HCT116 (cell line): Measurements from ENCODE around the gene TEX48. TPM values are rescaled to one million over a fixed set of nuclear protein-coding genes. Genes with fewer than 3 reads are reported as not detected.

ENCODE experiments used
- ATAC-seq: fragments of 200-7000 bp; cut with Tn5 transposase; 2 replicates; pipeline ENCODE4 v1.9.1; 2020; ENCODE audit warnings: mild to moderate bottlenecking, moderate library complexity
- BruUV-seq: library from RNA; stranded (reverse); fragments of 400-500 nt; replicated peaks from 2 replicates; lab custom pipeline; 2021; lab: Mats Ljungman, UMichigan
- CTCF ChIA-PET: fragments of 300-600 bp; sonication (Branson Sonifier 250); formaldehyde crosslinking; loops from one replicate; lab custom pipeline; 2021; ENCODE audit warnings: antibody characterized with exemption; lab: Charles Lee
- POLR2A ChIA-PET: fragments of 300-600, 350-600 bp; sonication (Branson Sonifier 250); formaldehyde crosslinking; loops from one replicate; lab custom pipeline; 2021; ENCODE audit warnings: antibody characterized with exemption; lab: Charles Lee
- RAD21 ChIA-PET, 2 experiments: fragments of 300-600 bp; sonication (Branson Sonifier 250); formaldehyde crosslinking; loops; one replicate each; lab custom pipeline; 2023; ENCODE audit warnings: low total read pairs in 2 of 2; ENCODE audit not compliant: uncharacterized antibody in 2 of 2, unreplicated experiment in 2 of 2, low non-redundant PET in 1 of 2; lab: Charles Lee
- DNase-seq: peaks from one replicate; pipeline ENCODE4 v3.0.0-alpha.2; 2010; ENCODE audit warnings: low read depth, low spot score
- H2AFZ ChIP-seq: fragments of 200-600 bp; shearing (Covaris generic), sonication (generic); 2 replicates; pipeline ENCODE4 v1.6.1; 2017; ENCODE audit warnings: low read depth, mixed run types, mixed read lengths, antibody characterized with exemption, low read length; ENCODE audit not compliant: poor library complexity, severe bottlenecking
- H3K27ac ChIP-seq: 2 replicates; pipeline ENCODE4 v1.5.1; 2012; ENCODE audit warnings: low read depth, low read length
- H3K27me3 ChIP-seq: fragments of 200-600 bp; sonication (generic); 2 replicates; pipeline ENCODE4 v1.6.1; 2016; ENCODE audit warnings: mixed run types, low read length, mixed read lengths; ENCODE audit not compliant: insufficient read depth
- H3K36me3 ChIP-seq, 2 experiments: fragments of 200-500 bp in 1 of 2; fragments of 200-600 bp in 1 of 2; sonication (Bioruptor generic) in 1 of 2; sonication (generic) in 1 of 2; 2 replicates each; pipeline versions ENCODE4 v1.5.1 to v1.6.1; 2014 to 2016; ENCODE audit warnings: low read length in 2 of 2, inconsistent platforms in 1 of 2, mixed read lengths in 1 of 2, mixed run types in 1 of 2; ENCODE audit not compliant: insufficient read depth in 2 of 2, control insufficient read depth in 1 of 2
- H3K4me1 ChIP-seq, 2 experiments: fragments of 200-600 bp in 1 of 2; sonication (generic) in 1 of 2; 2 replicates each; pipeline versions ENCODE4 v1.5.1 to v1.6.1; 2012 to 2017; ENCODE audit warnings: low read length in 2 of 2, inconsistent platforms in 1 of 2, mild to moderate bottlenecking in 1 of 2, mixed read lengths in 1 of 2, mixed run types in 1 of 2, moderate library complexity in 1 of 2; ENCODE audit not compliant: insufficient read depth in 2 of 2, control insufficient read depth in 1 of 2
- H3K4me2 ChIP-seq: fragments of 200-600 bp; sonication (generic); 2 replicates; pipeline ENCODE4 v1.6.1; 2017; ENCODE audit warnings: mixed run types, low read length, mixed read lengths
- H3K4me3 ChIP-seq, 2 experiments: fragments of 200-600 bp in 1 of 2; sonication (generic) in 1 of 2; replicated peaks in 1 of 2; 2 replicates each; pipeline ENCODE4 v1.5.1; 2011 to 2016; ENCODE audit warnings: low read length in 2 of 2, control low read depth in 1 of 2, low read depth in 1 of 2, mild to moderate bottlenecking in 1 of 2, mixed read lengths in 1 of 2, mixed run types in 1 of 2
- H3K79me2 ChIP-seq: fragments of 200-600 bp; sonication (generic); 2 replicates; pipeline ENCODE4 v1.6.1; 2017; ENCODE audit warnings: mild to moderate bottlenecking, mixed run types, low read length, moderate library complexity, mixed read lengths; ENCODE audit not compliant: insufficient read depth
- H3K9ac ChIP-seq: fragments of 200-600 bp; sonication (generic); 2 replicates; pipeline ENCODE4 v1.6.1; 2016; ENCODE audit warnings: low read length, mixed read lengths
- H3K9me2 ChIP-seq: fragments of 200-600 bp; sonication (generic), shearing (Covaris generic); 2 replicates; pipeline ENCODE4 v1.6.1; 2017; ENCODE audit warnings: mixed run types, mild to moderate bottlenecking, moderate library complexity; ENCODE audit not compliant: insufficient read depth
- H3K9me3 ChIP-seq, 2 experiments: fragments of 200-500 bp in 1 of 2; fragments of 200-600 bp in 1 of 2; sonication (Bioruptor generic) in 1 of 2; sonication (generic) in 1 of 2; 2 replicates each; pipeline ENCODE4 v1.6.1; 2014 to 2017; ENCODE audit warnings: low read length in 2 of 2, mixed read lengths in 2 of 2, inconsistent platforms in 1 of 2, low read depth in 1 of 2, mild to moderate bottlenecking in 1 of 2, mixed run types in 1 of 2, moderate library complexity in 1 of 2; ENCODE audit not compliant: control insufficient read depth in 1 of 2, insufficient read depth in 1 of 2
- H4K20me1 ChIP-seq: fragments of 200-600 bp; sonication (generic), shearing (Covaris generic); 2 replicates; pipeline ENCODE4 v1.6.1; 2017; ENCODE audit warnings: mixed run types, mild to moderate bottlenecking, moderate library complexity; ENCODE audit not compliant: insufficient read depth
- ATF3 ChIP-seq: IDR thresholded peaks from 2 replicates; pipeline ENCODE4 v1.6.1; 2012
- CBX3 ChIP-seq: IDR thresholded peaks from 2 replicates; pipeline ENCODE4 v1.6.1; 2012; ENCODE audit warnings: low read depth
- CTCF ChIP-seq, 3 experiments: fragments of 200-600 bp in 1 of 3; sonication (generic) in 1 of 3; IDR thresholded peaks in 2 of 3; conservative IDR thresholded peaks in 1 of 3; 2 replicates each; pipeline ENCODE4 v1.5.1; 2012 to 2017; ENCODE audit warnings: low read depth in 2 of 3, low read length in 2 of 3, antibody characterized with exemption in 1 of 3, borderline replicate concordance in 1 of 3, control low read depth in 1 of 3, mild to moderate bottlenecking in 1 of 3, mixed read lengths in 1 of 3, mixed run types in 1 of 3, moderate library complexity in 1 of 3; ENCODE audit not compliant: insufficient read depth in 1 of 3
- ELF1 ChIP-seq: IDR thresholded peaks from 2 replicates; pipeline ENCODE4 v1.6.1; 2012; ENCODE audit warnings: low read depth, borderline replicate concordance
- FOSL1 ChIP-seq: IDR thresholded peaks from 2 replicates; pipeline ENCODE4 v1.6.1; 2012; ENCODE audit warnings: low read depth
- POLR2A ChIP-seq: IDR thresholded peaks from 2 replicates; pipeline ENCODE4 v1.7.0; 2011; ENCODE audit warnings: borderline replicate concordance; ENCODE audit not compliant: insufficient read depth, insufficient read length; ENCODE audit errors: extremely low read depth
- POLR2AphosphoS5 ChIP-seq: IDR thresholded peaks from 2 replicates; pipeline ENCODE4 v1.6.1; 2011; ENCODE audit warnings: mild to moderate bottlenecking, low read depth, low read length, moderate library complexity
- RAD21 ChIP-seq: IDR thresholded peaks from 2 replicates; pipeline ENCODE4 v1.6.1; 2012; ENCODE audit warnings: low read depth, mild to moderate bottlenecking
- REST ChIP-seq: IDR thresholded peaks from 2 replicates; pipeline ENCODE4 v1.6.1; 2012; ENCODE audit warnings: low read depth
- SP1 ChIP-seq: IDR thresholded peaks from 2 replicates; pipeline ENCODE4 v1.6.1; 2012; ENCODE audit warnings: low read depth
- TCF7L2 ChIP-seq: IDR thresholded peaks from 2 replicates; pipeline ENCODE4 v1.7.0; 2011; ENCODE audit warnings: borderline replicate concordance, inconsistent platforms; ENCODE audit not compliant: insufficient read depth, insufficient read length; ENCODE audit errors: extremely low read depth
- ZBTB33 ChIP-seq: IDR thresholded peaks from 2 replicates; pipeline ENCODE4 v1.6.1; 2011; ENCODE audit warnings: mild to moderate bottlenecking, low read length, moderate library complexity; ENCODE audit not compliant: insufficient replicate concordance; ENCODE audit errors: extremely low read depth
- intact Hi-C: fragments of 100-400 bp; cut with micrococcal nuclease; formaldehyde crosslinking; loops from 2 replicates; pipeline ENCODE4 v1.10.0; 2022
- total RNA-seq: library from RNA; stranded (reverse); gene quantifications from one replicate; pipeline ENCODE4 v1.2.1, GENCODE V29; 2021; ENCODE audit not compliant: unreplicated experiment

The TEX48 gene
- total RNA-seq, 1 experiment from 2014 or later = not detected

GRCh38 chr9:114643001-114643400 is 39.0 kb downstream of the TEX48 start:
- no TSS peak for BruUV-seq
- Histone ChIP-seq H3K4me3 (no peak overlapping the region), H2AFZ (no peak overlapping the region), H3K9me3 (no peaks in the 10 kb centered on the region), H3K27ac (no peak overlapping the region), H3K79me2 (no peaks in the 10 kb centered on the region), H3K4me1 (no peaks in the 10 kb centered on the region), H3K9me2 (no peaks in the 10 kb centered on the region), H3K36me3 (peaks cover 0 to 2% of the 10 kb centered on the region in 2 experiments; a peak in 2 of 4 replicates), H3K27me3 (no peaks in the 10 kb centered on the region), H4K20me1 (no peaks in the 10 kb centered on the region), H3K9ac (no peak overlapping the region), H3K4me2 (no peak overlapping the region)
- RAD21 ChIA-PET = no interaction called here
- ATAC-seq (no peak), DNase-seq (no peak)
- no peak for TF ChIP-seq ELF1
- TF ChIP-seq TCF7L2 = no peak
- TF ChIP-seq ATF3 = no peak
- TF ChIP-seq POLR2AphosphoS5 = no peak
- TF ChIP-seq RAD21 = no peak
- no peak for TF ChIP-seq POLR2A
- TF ChIP-seq CTCF (IDR thresholded peaks at IDR 0.05 in 2 of 3, conservative IDR thresholded peaks at IDR 0.05 in 1 of 3; ENCODE audit: borderline replicate concordance in 1 of 3, insufficient read depth in 1 of 3, low read depth in 2 of 3, low read length in 2 of 3) = no peak
- TF ChIP-seq ZBTB33 = no peak
- no peak for TF ChIP-seq CBX3
- no peak for TF ChIP-seq FOSL1
- TF ChIP-seq REST = no peak
- TF ChIP-seq SP1 = no peak
- intact Hi-C loops = no loop called here
- POLR2A ChIA-PET = no interaction called here
- CTCF ChIA-PET = no interaction called here
